ENCODE results near the gene BCORL1.

BCORL1 gene

DNA sequence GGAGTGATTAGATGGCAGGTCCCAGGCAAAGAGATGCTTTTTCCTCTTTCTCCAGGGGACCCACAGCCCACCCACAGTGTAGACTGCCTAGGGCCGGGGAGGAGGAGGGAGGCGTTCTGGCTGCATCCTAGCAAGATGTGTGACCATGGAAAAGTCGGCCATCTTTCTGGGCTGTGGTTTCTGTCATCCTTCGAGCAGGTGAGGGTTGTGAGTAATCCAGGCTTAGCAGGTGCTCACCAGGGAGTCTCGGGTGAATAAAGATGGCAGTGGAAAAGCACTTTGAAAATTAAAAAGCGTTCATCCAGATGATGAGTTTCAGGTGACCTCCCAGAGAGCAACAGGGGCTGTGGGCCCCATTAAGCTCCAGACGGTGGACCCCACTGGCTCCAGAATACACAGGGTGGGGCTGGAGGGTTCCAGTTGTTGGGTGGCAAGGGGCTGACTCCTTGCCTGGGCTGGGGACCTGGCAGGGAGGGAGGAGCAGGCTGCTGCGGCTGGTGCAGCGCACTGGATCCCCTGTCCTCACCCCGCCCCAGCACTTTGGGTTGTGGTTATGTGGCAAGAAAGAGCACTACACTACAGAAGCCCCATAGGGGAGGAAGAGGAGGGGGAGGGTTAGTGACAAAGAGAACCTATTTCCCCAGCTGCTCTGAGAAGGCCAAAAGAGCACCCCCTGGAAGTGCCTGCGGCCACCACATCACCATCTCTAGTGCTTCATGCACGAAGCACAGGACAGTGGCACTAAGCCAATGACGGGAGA lies 104.2 kb downstream of the BCORL1 start:
- TF ChIP-seq MYC (IDR thresholded peaks at IDR 0.05; ENCODE audit: low read depth, low read length), result no peak; the same call in 1 of the 2 replicates
- TF ChIP-seq, protein P1, sequence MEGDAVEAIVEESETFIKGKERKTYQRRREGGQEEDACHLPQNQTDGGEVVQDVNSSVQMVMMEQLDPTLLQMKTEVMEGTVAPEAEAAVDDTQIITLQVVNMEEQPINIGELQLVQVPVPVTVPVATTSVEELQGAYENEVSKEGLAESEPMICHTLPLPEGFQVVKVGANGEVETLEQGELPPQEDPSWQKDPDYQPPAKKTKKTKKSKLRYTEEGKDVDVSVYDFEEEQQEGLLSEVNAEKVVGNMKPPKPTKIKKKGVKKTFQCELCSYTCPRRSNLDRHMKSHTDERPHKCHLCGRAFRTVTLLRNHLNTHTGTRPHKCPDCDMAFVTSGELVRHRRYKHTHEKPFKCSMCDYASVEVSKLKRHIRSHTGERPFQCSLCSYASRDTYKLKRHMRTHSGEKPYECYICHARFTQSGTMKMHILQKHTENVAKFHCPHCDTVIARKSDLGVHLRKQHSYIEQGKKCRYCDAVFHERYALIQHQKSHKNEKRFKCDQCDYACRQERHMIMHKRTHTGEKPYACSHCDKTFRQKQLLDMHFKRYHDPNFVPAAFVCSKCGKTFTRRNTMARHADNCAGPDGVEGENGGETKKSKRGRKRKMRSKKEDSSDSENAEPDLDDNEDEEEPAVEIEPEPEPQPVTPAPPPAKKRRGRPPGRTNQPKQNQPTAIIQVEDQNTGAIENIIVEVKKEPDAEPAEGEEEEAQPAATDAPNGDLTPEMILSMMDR (IDR thresholded peaks at IDR 0.05; ENCODE audit: low read depth, low read length), result no peak
- TF ChIP-seq POLR2A (IDR thresholded peaks at IDR 0.05; ENCODE audit: extremely low read depth, insufficient read length), result no peak
- TF ChIP-seq, protein P2, sequence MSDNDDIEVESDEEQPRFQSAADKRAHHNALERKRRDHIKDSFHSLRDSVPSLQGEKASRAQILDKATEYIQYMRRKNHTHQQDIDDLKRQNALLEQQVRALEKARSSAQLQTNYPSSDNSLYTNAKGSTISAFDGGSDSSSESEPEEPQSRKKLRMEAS (IDR thresholded peaks at IDR 0.05; ENCODE audit: low read depth, low read length), result peak; percentile 38
- H3K4me3 ChIP-seq (ENCODE audit: low read depth, low read length), result peak overlapping the region; percentile 59
- peak; percentile 96 for DNase-seq (ENCODE audit: low read depth)

DNA sequence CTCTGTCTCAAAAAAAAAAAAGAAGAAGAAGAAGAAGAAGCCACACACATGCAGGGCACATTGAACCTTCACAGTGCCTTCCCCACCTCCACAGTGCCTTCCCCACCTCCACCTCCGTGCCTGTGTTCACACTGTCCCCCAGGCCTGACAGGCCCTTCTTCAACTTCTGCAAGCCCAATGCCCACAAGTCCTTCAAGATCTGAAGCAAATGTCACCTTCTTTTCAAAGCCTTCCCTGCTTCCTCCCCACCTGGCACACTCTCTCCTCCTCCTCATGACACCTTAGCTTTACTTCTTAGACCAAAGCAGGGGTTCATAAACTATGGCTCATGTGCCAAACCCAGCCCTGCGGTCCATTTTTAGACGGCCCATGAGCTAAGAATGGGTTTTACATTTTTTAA lies 107.9 kb downstream of the BCORL1 start:
- no peak for DNase-seq (ENCODE audit: low read depth)
- no peak for TF ChIP-seq POLR2A (IDR thresholded peaks at IDR 0.05; ENCODE audit: extremely low read depth, insufficient read length)
- no peak for TF ChIP-seq MYC (IDR thresholded peaks at IDR 0.05; ENCODE audit: low read depth, low read length)
- TF ChIP-seq, protein P2 (IDR thresholded peaks at IDR 0.05; ENCODE audit: low read depth, low read length), result no peak
- TF ChIP-seq, protein P1 (IDR thresholded peaks at IDR 0.05; ENCODE audit: low read depth, low read length), result no peak
- no peak overlapping the region for H3K4me3 ChIP-seq (ENCODE audit: low read depth, low read length)

DNA sequence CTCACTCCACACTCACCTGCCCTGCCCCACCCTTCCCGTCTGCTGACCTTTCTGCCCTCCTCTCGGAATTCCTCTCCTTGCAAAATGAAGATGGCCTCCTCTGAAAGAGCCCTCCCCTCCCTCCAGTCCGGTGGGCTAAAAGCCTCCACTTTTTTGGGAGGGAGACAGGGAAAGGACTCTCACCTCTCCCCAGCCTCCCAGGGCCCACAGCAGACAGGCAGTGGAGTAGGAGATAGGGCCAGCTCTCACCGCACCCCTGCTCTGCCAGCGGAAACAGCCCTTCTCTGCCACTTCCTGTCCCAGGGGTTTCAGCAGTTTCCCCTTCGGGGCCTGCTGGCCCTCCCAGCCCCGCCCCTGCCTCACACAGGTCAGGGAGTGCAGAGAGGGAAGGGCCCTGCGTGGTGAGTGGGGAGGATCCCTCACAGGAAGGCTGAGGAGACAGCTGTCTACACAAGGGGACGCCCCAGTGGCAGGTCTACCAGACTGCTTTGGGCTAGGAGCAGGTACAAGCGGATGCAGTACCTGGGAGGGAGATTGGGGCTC lies 109.6 kb downstream of the BCORL1 start:
- peak; percentile 90 for DNase-seq (ENCODE audit: low read depth)
- no peak for TF ChIP-seq POLR2A (IDR thresholded peaks at IDR 0.05; ENCODE audit: extremely low read depth, insufficient read length)
- TF ChIP-seq, protein P2 (IDR thresholded peaks at IDR 0.05; ENCODE audit: low read depth, low read length), result no peak
- TF ChIP-seq, protein P1 (IDR thresholded peaks at IDR 0.05; ENCODE audit: low read depth, low read length), result peak; percentile 18
- no peak for TF ChIP-seq MYC (IDR thresholded peaks at IDR 0.05; ENCODE audit: low read depth, low read length)
- no peak overlapping the region for H3K4me3 ChIP-seq (ENCODE audit: low read depth, low read length)

DNA sequence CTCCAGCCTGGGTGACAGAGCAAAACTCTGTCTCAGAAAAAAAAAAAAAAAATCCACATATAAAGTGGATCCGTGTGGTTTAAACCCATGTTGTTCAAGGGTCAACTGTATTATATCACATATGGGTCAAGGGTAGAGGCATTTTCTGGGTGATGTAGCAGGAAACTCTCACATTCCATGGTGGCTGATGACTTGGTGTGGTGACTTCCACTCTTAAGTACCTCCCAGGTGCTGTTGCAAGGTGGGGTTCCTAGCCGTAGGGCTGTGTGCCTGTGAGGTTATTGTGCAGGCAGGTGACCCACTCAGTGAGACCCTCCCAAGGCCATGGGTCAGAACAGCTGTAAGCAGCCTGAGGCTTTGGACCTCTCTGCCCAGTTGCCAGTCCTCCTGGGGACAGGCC lies 110.8 kb downstream of the BCORL1 start:
- TF ChIP-seq MYC (IDR thresholded peaks at IDR 0.05; ENCODE audit: low read depth, low read length), result no peak
- TF ChIP-seq, protein P2 (IDR thresholded peaks at IDR 0.05; ENCODE audit: low read depth, low read length), result no peak
- no peak for TF ChIP-seq POLR2A (IDR thresholded peaks at IDR 0.05; ENCODE audit: extremely low read depth, insufficient read length)
- TF ChIP-seq, protein P1 (IDR thresholded peaks at IDR 0.05; ENCODE audit: low read depth, low read length), result no peak
- DNase-seq (ENCODE audit: low read depth), result no peak

DNA sequence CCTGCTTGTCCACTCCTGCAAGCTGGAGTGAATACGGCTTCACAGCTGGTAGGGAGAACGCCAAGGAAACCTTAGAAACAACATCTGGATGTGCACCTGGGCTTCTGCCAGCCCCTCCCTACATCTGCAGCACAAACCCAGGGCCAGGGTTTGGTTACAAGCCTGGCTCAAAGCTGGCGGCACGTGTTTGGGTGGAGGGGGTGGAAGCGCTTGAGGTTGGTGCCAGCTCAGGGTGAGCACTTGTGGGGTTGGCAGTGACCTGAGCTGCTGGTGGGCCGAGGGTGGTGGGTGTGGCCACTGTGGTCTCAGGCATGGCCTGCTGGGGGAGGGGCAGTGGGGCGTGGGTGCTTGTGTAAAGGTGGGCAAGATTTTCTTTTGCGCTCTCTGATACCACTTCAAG lies 112.3 kb downstream of the BCORL1 start:
- DNase-seq (ENCODE audit: low read depth), result no peak
- H3K4me3 ChIP-seq (ENCODE audit: low read depth, low read length), result no peak overlapping the region
- TF ChIP-seq, protein P2 (IDR thresholded peaks at IDR 0.05; ENCODE audit: low read depth, low read length), result no peak
- TF ChIP-seq, protein P1 (IDR thresholded peaks at IDR 0.05; ENCODE audit: low read depth, low read length), result no peak
- TF ChIP-seq MYC (IDR thresholded peaks at IDR 0.05; ENCODE audit: low read depth, low read length) (no peak), POLR2A (IDR thresholded peaks at IDR 0.05; ENCODE audit: extremely low read depth, insufficient read length) (no peak)

More for the DNA sequence above, 110.8 kb downstream of the BCORL1 start:
- H3K4me3 ChIP-seq (ENCODE audit: low read depth, low read length), result no peak overlapping the region

Measured in NB4 (cell line).